NCI-H82 (cell line): ENCODE measurements around the gene C4B.

Source experiments
- DNase-seq: peaks from one replicate; lab custom pipeline; 2025; lab: John Stamatoyannopoulos, UW

The C4B gene

GRCh38 chr6:32082935-32083334, 68.3 kb downstream of the C4B start:
- no peak for DNase-seq

GRCh38 chr6:32083812-32084768, 69.5 kb downstream of the C4B start:
- no peak for DNase-seq

GRCh38 chr6:32084780-32085179, 70.2 kb downstream of the C4B start:
- no peak for DNase-seq
